Measurements from ENCODE around the gene SPSB3. TPM values are rescaled to one million over a fixed set of nuclear protein-coding genes. Genes with fewer than 3 reads are reported as not detected.
A peak's percentile ranks its signal among the peaks of the same experiment; 100 is the strongest.

The SPSB3 gene
- total RNA-seq, 2 donors from 2014 or later = 19.1 to 29.2 TPM

- Mint-ChIP-seq H3K27ac (peak within 1 kb of the TSS; percentile 88 to 100), H3K9me3 (no peaks in the 10 kb centered on the region), H3K36me3 (peaks cover 11 to 15% of the 10 kb centered on the region in 2 donors)
- peak; percentile 82 to 88 for DNase-seq (ENCODE audit: low spot score in 2 of 2)
- ATAC-seq = peak; percentile 59 to 63
Measured at GRCh38 chr16:1772908-1773702, 9.3 kb downstream of the SPSB3 start, which contains the start of gene MRPS34. Gene MRPS34, minus strand, starts transcription at chr16:1773134. Its CDS starts 15 bp downstream, at chr16:1773119.

GRCh38 chr16:1772362-1772907 is 9.9 kb downstream of the SPSB3 start, which contains the start of gene EME2:
Gene EME2, plus strand, starts transcription at chr16:1772810. Its CDS starts 418 bp downstream, at chr16:1773228.
- Mint-ChIP-seq H3K9me3 (no peaks in the 10 kb centered on the region), H3K36me3 (peaks cover 11 to 15% of the 10 kb centered on the region in 2 donors), H3K27ac (peak within 1 kb of the TSS; percentile 88 to 100)
- ATAC-seq (peak; percentile 42), DNase-seq (ENCODE audit: low spot score in 2 of 2) (peak; percentile 64 to 76)

- no peak for ATAC-seq
- Mint-ChIP-seq H3K27ac (peak overlapping the region; percentile 88 to 100), H3K36me3 (peaks cover 11 to 15% of the 10 kb centered on the region in 2 donors), H3K9me3 (no peaks in the 10 kb centered on the region)
- DNase-seq (ENCODE audit: low spot score in 2 of 2) = no peak
Measured at GRCh38 chr16:1771864-1772361, 10.5 kb downstream of the SPSB3 start.

- ATAC-seq (peak; percentile 54 to 60), DNase-seq (ENCODE audit: low spot score in 2 of 2) (peak; percentile 82 to 86)
- H3K36me3 Mint-ChIP-seq = peaks cover 11 to 15% of the 10 kb centered on the region in 2 donors
- peak within 1 kb of the TSS; percentile 88 to 100 for H3K27ac Mint-ChIP-seq
- H3K9me3 Mint-ChIP-seq = no peaks in the 10 kb centered on the region
Measured at GRCh38 chr16:1771188-1771863, 11.0 kb downstream of the SPSB3 start, which contains the start of gene NME3. Gene NME3, minus strand, starts transcription at chr16:1771543. Its CDS starts 9 bp downstream, at chr16:1771534.

- H3K27ac Mint-ChIP-seq = peak overlapping the region; percentile 84 to 92
- ATAC-seq (peak; percentile 0 to 35), DNase-seq (ENCODE audit: low spot score in 2 of 2) (peak; percentile 49 to 77)
- peaks cover 11 to 15% of the 10 kb centered on the region in 2 donors for H3K36me3 Mint-ChIP-seq
- no peaks in the 10 kb centered on the region for H3K9me3 Mint-ChIP-seq
Measured at GRCh38 chr16:1770328-1771187, 11.8 kb downstream of the SPSB3 start.

GRCh38 chr16:1769402-1770300 is 12.7 kb downstream of the SPSB3 start:
- peak overlapping the region; percentile 84 to 92 for H3K27ac Mint-ChIP-seq
- H3K9me3 Mint-ChIP-seq = no peaks in the 10 kb centered on the region
- ATAC-seq (no peak), DNase-seq (ENCODE audit: low spot score in 2 of 2) (no peak)
- peaks cover 11 to 15% of the 10 kb centered on the region in 2 donors for H3K36me3 Mint-ChIP-seq

- Mint-ChIP-seq H3K27ac (peak overlapping the region; percentile 14 to 79), H3K36me3 (peaks cover 11 to 15% of the 10 kb centered on the region in 2 donors), H3K9me3 (no peaks in the 10 kb centered on the region)
- DNase-seq (ENCODE audit: low spot score in 2 of 2) (no peak), ATAC-seq (no peak)
Measured at GRCh38 chr16:1768767-1769401, 13.5 kb downstream of the SPSB3 start.

- ATAC-seq = no peak
- H3K9me3 Mint-ChIP-seq = no peaks in the 10 kb centered on the region
- peaks cover 11 to 15% of the 10 kb centered on the region in 2 donors for H3K36me3 Mint-ChIP-seq
- no peak for DNase-seq (ENCODE audit: low spot score in 2 of 2)
- H3K27ac Mint-ChIP-seq = peak overlapping the region in 1 of 2 donors; percentile 79
Measured at GRCh38 chr16:1768061-1768766, 14.2 kb downstream of the SPSB3 start.

- H3K9me3 Mint-ChIP-seq = no peaks in the 10 kb centered on the region
- peaks cover 9 to 12% of the 10 kb centered on the region in 2 donors for H3K36me3 Mint-ChIP-seq
- ATAC-seq (no peak), DNase-seq (ENCODE audit: low spot score in 2 of 2) (peak in 1 of 2 donors; percentile 58)
- peak overlapping the region in 1 of 2 donors; percentile 79 for H3K27ac Mint-ChIP-seq
Measured at GRCh38 chr16:1767116-1767994, 15.0 kb downstream of the SPSB3 start.

GRCh38 chr16:1766701-1767100 is 15.7 kb downstream of the SPSB3 start:
- H3K9me3 Mint-ChIP-seq = no peaks in the 10 kb centered on the region
- no peak overlapping the region for H3K27ac Mint-ChIP-seq
- DNase-seq (ENCODE audit: low spot score in 2 of 2) = no peak
- peaks cover 2 to 5% of the 10 kb centered on the region in 2 donors for H3K36me3 Mint-ChIP-seq
- no peak for ATAC-seq

GRCh38 chr16:1766231-1766630 is 16.1 kb downstream of the SPSB3 start:
- DNase-seq (ENCODE audit: low spot score in 2 of 2) (no peak), ATAC-seq (no peak)
- Mint-ChIP-seq H3K27ac (no peak overlapping the region), H3K36me3 (peaks cover 0 to 5% of the 10 kb centered on the region in 2 donors), H3K9me3 (no peaks in the 10 kb centered on the region)

- Mint-ChIP-seq H3K27ac (no peak overlapping the region), H3K9me3 (no peaks in the 10 kb centered on the region), H3K36me3 (peaks cover 0 to 5% of the 10 kb centered on the region in 2 donors)
- DNase-seq (ENCODE audit: low spot score in 2 of 2) = no peak
- ATAC-seq = no peak
Measured at GRCh38 chr16:1765826-1766225, 16.5 kb downstream of the SPSB3 start.

GRCh38 chr16:1764971-1765370 is 17.4 kb downstream of the SPSB3 start:
- H3K9me3 Mint-ChIP-seq = no peaks in the 10 kb centered on the region
- DNase-seq (ENCODE audit: low spot score in 2 of 2) (no peak), ATAC-seq (no peak)
- H3K36me3 Mint-ChIP-seq = no peaks in the 10 kb centered on the region
- H3K27ac Mint-ChIP-seq = no peak overlapping the region

Measured in activated naive CD4-positive, alpha-beta T cell treated with anti-CD3 and anti-CD28 coated beads, Interleukin-2, amount 50 U/mL, for 72 hours (primary cell).